ENCODE results near the gene KIF22.
"Not testable (repeated sequence)": the region's sequence is repeated elsewhere in the genome, so short reads cannot be mapped to it uniquely, and the experiment has no call there.

KIF22 gene
- total RNA-seq, result 114 reads per million, percentile 85 among the genes with 10 or more reads in this experiment

- DNase-seq, result peak; percentile 100
Measured at GRCh38 chr16:29790183-29790948, at the start of gene KIF22. Gene KIF22 (plus strand): TSS chr16:29790751. CDS start chr16:29790760, 9 bp downstream.

- no peak for DNase-seq
Measured at GRCh38 chr16:29742683-29743275, 47.8 kb upstream of the KIF22 start.

GRCh38 chr16:29743475-29743826 is 47.1 kb upstream of the KIF22 start:
- no peak for DNase-seq

- DNase-seq, result peak; percentile 32
Measured at GRCh38 chr16:29743827-29744531, 46.6 kb upstream of the KIF22 start.

GRCh38 chr16:29744541-29745101 is 45.9 kb upstream of the KIF22 start:
- no peak for DNase-seq

- DNase-seq, result peak; percentile 31
Measured at GRCh38 chr16:29745121-29745852, 45.3 kb upstream of the KIF22 start.

GRCh38 chr16:29745853-29746345 is 44.7 kb upstream of the KIF22 start, which contains the start of gene C16orf54:
Gene C16orf54 (minus strand): TSS chr16:29745990. CDS start chr16:29744951, 1,039 bp downstream.
- DNase-seq, result peak; percentile 93

- not testable (repeated sequence) for DNase-seq
Measured at GRCh38 chr16:29746518-29746917, 44.0 kb upstream of the KIF22 start.

- DNase-seq, result no peak
Measured at GRCh38 chr16:29747947-29748759, 42.4 kb upstream of the KIF22 start.

- not testable (repeated sequence) for DNase-seq
Measured at GRCh38 chr16:29748760-29749149, 41.8 kb upstream of the KIF22 start.

GRCh38 chr16:29753516-29753915 is 37.0 kb upstream of the KIF22 start:
- no peak for DNase-seq

- no peak for DNase-seq
Measured at GRCh38 chr16:29756654-29757053, 33.9 kb upstream of the KIF22 start.

- not testable (repeated sequence) for DNase-seq
Measured at GRCh38 chr16:29757086-29757485, 33.5 kb upstream of the KIF22 start.

- DNase-seq, result no peak
Measured at GRCh38 chr16:29757950-29758466, 32.5 kb upstream of the KIF22 start.

GRCh38 chr16:29760567-29761279 is 29.8 kb upstream of the KIF22 start:
- DNase-seq, result no peak

- not testable (repeated sequence) for DNase-seq
Measured at GRCh38 chr16:29761280-29761651, 29.3 kb upstream of the KIF22 start.

GRCh38 chr16:29761882-29762281 is 28.7 kb upstream of the KIF22 start:
- no peak for DNase-seq

GRCh38 chr16:29763326-29763725 is 27.2 kb upstream of the KIF22 start:
- DNase-seq, result no peak

GRCh38 chr16:29765167-29766032 is 25.2 kb upstream of the KIF22 start:
- DNase-seq, result no peak

- DNase-seq, result no peak
Measured at GRCh38 chr16:29766571-29766970, 24.0 kb upstream of the KIF22 start.
